HG03039 (cell line): Measurements from ENCODE around the gene RENBP.
A peak's percentile ranks its signal among the peaks of the same experiment; 100 is the strongest.

Experiments
- ATAC-seq: cut with Tn5 transposase; IDR thresholded peaks from one replicate; pipeline ENCODE4 v1.9.1; 2021; ENCODE audit warnings: mild to moderate bottlenecking, moderate library complexity; ENCODE audit not compliant: unreplicated experiment

Gene RENBP

DNA sequence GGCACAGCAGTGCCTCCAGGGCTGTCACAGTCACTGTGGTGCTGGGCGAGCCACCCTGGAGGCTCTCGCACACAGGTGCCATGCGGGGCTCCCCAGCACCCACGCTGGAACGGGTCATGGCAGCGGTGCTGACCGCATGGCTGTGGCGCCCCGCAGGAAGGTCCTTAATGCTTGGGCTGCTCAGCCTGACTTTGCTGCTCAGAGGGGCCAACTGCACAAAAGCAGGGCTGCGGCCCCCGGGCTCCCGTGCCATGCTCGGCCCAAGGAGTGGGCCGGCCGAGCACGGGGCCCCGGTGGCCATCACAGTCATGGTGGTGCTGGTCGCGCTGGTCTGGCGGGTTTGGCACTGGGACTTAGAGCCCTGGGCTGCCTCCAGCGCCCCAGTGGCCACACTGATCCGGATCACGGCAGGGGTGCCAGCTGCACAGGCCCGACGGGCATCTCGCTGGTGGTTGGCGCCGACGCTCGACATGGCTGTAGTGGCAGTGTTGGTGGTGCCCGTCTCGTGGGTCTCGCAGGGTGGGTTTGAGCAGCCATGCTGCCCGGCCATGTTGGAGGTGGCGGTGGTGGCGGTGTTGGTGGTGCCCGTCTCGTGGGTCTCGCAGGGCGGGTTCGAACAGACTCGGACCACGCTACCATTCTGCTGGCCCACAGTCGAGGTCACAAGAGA, 10.2 kb upstream of the RENBP start:
- no peak for ATAC-seq

DNA sequence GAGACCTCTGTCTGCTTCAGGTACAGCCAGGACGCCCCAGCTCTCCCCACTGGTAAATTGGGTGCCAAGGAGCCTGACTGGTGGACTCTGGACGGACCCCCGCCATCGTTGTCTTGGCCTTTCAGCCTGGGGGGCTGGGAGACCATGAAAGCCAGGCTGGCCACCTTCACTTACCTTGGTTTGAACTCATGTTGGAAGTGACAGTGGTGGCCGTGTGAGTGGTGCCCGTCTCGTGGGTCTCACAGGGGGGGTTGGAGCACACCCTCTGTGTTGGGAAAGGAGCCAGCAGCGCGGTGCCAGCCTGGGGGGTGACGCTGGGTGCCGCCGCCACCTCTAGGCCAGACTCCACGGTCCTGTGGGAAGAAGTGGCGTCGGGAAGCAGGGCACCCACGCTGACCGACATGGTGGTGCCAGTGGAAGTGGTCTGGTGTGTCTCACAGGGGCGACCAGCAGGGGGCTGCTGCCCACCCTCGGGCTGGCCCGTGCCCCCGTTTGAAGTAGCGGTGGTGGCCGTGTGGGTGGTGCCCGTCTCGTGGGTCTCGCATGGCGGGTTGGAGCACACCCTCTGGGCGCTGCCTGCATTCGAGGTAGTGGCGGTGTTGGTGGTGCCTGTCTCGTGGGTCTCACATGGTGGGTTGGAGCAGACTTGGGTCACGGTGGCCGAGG, 9.6 kb upstream of the RENBP start:
- no peak for ATAC-seq

DNA sequence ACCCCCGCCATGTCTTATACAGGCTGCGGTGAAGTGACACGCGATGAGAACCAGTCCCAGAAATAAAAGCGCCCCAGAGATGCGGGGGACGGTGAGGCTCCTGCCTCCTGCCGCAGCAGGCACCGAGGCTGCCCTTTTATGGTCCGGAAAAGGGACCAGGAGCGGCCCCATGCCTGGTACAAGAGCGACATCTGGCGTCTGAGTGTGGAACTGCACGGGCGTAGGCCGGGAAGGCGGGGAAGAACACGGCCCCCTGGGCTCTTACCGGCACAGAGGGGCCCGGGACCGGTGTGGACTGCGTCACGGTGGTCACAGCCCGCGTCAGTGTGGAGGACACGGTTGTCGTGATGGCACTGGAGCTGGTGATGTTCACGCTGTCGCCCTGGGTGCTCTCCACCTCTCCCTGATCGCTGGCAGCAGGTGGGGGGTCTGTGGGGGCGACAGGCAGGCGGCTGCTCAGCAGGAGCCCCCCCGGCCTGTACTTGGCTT, 8.9 kb upstream of the RENBP start:
- ATAC-seq = no peak

DNA sequence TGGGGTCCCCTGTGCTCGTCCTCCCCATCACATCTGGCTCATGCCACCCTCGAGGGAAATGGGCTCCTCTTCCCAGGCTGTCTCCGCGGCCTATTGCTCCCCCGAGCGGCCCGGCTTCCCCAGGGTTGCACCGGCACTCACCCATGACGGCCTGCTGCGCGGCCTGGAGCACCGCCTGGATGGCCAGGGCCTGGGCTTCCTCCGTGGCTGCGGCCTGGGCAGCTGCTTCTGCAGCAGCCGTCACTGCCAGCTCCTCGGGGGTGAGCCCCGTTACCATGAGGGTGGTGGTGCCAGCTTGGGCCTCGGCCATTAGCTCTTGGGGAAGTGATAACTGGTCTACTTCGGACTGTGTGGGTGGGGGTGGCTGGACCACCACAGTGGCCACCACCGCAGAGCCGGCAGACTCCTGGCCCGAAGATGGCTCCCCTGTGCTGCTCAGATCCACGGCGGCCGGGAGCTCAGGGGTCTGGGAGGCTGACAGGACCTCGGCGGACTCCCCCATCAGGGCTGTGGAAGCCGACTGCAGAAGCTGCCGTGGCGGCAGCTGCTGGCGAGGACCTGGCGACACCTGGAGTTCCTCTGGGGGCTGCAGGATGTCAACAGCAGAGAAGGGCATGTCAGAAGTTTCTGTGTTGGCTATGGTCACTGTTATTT, 8.1 kb upstream of the RENBP start:
- ATAC-seq = no peak

DNA sequence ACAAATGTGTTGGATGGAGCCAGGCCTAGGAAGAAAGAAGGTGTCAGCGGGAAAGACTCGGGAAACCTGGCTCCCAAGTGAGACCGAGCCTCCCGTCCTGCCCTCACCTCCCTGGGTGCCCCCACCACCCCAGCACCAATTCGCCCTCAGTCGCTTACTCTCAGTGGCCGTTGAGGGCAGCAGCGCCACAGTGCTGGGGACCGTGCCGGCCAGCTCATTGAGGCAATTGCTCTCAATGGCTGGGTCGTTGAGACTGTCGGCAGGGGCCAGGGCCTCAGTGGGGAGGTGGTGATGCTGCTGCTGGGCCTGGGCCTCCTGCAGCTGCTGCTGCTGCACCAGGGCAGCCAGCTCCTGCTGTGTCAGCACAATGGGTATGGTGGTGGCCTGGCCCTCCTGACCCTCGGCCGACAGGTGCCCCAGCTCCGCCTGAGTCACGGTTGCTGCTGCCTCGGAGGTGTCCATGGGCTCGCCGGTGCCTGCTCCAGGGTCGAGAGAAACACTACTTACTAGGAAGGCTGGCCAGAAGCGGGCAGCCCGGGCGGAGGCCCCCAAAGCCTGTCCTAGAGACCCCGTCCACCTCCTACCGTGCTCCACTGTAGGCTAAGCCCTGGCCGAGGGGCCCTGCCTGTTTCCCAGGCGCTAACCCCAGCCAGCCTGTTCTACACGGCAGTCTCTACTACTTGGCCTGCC, 7.4 kb upstream of the RENBP start:
- ATAC-seq = no peak

DNA sequence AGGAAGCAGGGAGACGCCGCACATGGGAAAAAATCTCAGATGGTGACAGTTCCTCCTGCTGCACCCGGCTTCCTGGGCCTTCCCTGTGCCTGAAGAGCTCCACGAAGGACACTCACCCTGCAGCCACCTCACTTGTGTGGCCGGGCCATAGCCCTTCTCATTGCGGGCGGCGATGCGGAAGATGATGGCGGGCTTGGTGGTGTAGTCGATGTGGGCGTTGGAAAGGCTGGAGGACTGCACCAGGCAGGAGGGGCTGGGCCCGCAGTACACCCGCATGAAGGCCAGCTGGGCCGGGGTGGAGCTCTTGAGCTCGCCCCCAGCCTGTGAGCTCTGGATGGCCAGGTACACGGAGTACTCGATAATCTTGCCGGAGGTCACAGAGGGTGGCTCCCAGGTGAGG, 5.7 kb upstream of the RENBP start:
- ATAC-seq = no peak

DNA sequence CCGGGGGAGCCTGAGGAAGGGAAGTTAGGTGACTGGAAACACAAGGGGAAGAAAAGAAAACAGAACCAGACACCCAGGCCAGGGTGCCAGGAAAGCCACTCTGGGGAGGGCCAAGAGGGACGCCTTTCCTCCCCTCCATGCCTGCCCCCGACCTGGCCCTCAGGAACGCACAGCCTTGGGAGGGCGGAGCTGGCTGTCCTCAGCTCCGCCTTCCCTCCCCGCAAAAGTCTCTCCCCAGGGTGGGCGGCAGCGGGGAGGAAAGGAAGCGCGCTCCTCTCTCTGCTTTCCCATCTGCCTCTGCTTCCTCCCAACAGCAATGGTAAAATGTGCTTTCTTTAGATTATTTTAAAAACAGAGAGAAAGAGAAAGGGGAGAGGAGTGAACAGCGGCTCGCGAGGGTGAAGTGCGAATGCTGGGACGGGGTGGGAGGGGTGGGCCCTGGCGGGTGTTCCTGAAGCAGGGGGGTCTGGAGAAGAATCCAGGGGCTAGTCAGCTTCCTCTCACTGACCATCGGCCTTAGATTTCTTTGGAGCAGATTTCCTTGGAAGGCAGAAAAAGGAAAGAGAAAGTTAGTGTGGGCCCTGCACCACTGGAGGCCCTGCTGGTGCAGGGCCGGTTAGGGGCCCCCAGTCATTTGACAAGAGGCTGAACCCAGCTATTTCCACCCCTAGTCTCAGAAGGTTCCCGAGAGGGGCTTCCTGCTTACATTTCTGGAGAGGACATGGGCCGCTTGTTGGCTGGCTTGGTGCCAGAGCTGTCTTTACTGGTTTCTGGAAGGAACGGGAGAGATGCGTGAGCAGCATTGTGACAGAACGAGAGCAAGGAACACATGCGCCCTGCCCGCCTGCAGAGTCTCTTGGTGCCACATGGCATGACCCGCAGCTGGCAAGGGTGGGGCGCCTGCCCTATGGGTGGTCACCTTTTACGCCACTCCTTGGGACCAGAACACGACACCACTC, 4.7 kb upstream of the RENBP start:
- no peak for ATAC-seq

DNA sequence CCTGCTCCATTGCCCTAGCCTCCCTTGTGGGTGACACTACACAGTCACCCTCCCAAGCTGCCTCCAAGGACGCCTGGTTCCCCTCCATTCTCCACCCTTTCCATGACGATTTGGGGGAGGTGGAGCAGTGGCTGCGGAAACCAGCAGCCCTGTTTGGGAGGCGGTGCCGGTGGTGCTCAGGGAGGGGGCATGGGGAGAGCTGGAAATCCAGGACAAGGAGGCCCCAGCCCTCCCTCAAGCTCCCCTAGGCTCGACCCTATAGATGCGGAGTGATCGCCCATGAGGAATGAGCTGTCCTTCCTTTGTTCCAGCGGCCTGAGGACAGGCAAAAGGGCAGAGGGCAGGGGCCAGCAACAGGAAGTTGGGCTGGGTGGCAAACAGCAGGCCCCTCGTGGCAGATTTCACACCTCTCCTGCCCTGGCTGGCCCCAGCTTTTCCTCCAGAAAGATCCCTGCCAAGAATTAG, 3.6 kb upstream of the RENBP start:
- ATAC-seq = no peak

DNA sequence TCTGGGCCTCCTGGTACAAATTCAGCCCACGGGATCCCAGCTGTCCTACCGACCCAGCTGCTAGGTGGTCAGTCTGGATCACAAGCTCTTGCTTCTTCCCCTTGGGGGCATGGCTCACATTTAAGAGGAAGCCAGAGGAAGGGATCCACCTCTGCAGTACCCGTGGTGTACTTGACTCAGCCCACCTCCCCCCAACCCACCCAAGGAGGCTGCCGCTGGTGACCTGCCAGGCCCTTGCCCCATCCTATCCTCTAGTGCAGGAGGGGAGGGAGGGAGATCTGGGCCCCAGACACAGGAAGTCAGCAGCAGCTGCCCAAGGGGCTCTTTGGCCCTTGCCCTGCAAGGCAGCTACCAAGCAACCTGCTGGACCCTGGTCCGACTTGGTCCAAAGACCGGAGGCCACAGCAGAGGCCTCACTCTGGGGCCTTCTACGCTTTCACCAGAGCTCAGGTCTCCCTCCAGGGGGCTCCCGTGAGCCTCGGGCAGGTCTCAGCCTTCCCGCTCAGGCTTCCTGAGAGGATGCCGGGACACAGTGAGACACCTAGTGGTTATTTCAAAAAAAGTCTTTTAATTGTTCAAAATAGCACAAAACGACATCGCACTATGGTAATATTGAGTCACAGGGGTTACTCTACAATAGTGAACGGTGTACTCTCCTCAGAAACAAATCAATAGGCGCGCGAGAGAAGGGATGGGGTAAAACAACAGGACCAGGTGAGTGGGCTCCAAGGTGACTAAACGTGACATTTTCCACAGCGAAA, 2.7 kb upstream of the RENBP start:
- peak; percentile 59 for ATAC-seq

DNA sequence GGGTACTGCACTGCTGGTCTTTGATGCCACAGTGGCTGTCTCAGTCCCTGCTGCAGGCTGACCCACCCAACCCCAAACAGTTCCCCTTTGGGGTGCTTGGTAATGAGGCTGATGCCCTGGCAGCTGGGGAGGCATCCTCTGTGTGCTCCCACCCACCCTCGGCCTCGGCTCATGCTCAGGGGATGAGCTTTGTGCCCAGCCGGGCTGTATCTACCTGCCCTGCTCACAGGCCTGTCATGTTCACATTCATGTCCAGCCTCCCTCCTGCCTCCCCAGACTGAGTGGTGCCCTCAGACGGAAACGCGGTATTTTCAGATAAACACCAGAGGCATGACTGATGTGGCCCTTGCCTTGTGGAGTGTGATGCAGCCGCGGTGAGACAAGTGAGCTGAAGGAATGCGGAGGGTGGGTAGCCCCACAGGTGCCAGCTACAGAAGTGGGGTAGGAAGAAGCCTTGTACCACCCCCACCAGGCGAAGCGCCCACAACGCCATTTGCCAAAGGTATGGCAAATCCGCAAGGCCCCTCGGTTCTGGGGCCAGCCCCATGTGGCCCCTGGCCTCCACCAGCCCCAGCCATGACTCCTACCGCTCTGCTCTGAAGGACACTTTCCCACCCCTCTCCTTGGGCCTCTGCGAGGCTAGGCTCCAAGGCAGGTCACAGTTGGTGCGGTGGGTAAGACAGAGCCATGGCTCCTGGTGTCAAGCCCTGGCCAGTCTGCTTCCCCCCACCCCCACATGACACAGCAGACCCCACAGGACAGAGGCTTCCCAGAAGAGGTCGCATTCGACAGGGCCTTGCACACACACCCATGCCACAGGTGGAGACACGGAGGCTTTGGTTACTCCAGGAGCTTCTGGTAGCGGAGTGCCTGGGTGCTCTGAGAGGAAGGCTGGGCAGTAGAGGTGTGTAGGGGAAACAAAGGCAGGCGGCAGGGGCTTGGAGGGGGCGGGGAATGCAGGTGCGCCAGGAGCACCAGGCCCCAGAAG, 1.8 kb upstream of the RENBP start:
- no peak for ATAC-seq

DNA sequence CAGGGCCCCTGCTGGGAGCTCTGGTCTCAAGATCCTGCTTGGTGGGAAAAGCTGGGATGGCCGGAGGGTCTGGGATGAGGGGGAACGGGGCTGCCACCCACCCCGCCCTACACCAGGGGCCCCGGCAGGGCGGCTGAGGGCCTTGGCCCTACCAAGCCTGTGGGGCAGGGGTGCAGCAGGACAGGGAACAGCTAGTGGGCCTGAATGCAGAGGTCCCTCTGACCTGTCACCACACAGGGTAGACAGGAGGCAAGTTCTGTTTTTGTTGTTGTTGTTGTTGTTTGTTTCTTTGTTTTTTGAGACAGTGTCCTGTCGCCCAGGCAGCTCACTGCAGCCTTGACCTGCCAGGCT, 332 bp upstream of the RENBP start:
- no peak for ATAC-seq

DNA sequence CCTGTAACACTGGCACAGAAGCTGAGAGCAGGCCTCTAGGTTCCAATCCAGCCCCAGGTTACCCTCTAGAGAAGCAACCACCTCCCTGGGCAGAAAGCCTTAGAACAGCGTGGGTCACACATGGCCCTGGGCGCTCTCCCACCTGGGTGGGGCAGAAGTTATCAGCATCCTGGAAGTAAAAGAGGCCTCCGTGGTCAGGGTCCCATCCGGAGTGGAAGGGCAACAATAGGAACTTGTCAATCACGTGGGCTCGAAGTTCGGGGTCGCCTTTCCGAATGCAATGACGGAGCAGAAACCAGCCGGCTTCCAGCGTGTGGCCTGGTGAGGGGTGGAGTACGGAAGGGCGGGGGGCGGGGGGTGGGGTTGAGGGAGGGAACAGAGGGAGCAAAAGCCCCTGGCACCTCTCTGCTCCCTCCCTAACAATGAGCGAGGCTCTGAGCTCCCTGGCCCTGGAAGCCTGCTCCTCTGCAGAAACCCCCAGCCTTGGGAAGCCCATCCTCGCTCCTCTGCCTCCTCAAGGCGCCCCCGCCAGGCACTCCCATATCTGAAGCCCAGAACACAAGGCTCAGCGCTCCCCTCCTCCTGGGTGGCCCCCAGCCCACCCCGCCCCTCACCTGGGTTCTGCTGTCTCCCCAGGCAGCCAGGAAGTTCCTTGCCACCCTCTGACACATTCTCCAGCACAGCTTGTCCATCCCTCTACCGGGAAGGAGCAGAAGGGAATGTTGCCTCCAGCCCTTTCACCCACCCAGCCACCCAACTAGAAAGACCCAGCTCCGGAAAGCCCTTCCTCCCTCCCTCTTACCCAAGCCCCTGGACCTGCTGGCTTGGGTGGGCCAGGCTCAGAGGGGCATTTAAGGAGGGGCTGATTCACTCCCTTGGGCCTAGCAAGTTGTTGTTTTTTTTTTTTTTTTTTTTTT, 2.8 kb downstream of the RENBP start:
- no peak for ATAC-seq

DNA sequence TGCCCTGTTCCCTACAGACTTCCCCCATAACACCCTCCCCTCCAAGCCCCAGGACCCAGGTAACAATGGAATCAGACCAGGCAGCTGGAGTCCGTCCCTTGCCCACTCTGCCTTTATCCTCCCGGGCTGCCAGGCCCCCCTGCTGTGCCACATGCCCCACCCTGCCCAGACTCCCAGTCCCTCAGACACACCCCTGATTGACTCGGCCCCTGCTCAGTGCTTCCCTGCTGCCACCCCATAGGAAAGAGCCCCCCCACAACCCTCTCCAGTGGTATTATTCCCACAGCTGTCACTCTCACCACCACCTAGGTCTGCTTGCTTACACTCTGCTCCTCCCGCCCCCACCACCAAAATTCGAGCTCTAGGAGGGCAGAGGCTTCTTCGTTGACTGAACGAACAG, 4.9 kb downstream of the RENBP start:
- ATAC-seq = no peak

DNA sequence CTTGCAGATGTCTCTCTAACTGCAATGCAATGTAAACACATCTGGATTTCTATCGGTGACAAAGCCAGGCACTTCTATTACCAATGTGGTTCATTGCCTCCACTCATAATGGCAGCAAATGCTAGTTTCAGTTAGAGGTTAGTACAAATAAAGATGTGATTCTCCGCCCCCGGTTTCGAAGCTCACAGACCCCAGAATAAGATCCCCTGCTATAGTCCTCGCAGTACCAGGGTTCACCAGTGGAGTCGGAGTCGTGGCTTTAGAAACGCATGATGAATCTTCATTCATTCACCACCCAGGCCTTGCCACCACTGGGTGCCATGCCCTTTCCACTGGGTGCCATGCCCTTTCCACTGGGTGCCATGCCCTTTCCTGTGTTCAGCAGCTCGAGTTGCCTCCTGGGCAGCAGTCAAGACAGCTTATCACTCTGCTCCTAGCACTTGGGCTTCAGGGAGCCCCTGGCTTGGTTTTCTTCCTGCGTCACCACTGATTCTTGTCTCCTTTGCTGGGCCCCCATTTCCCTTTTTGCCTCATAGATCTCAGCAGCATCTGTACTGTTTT, 6.1 kb downstream of the RENBP start:
- ATAC-seq = no peak

DNA sequence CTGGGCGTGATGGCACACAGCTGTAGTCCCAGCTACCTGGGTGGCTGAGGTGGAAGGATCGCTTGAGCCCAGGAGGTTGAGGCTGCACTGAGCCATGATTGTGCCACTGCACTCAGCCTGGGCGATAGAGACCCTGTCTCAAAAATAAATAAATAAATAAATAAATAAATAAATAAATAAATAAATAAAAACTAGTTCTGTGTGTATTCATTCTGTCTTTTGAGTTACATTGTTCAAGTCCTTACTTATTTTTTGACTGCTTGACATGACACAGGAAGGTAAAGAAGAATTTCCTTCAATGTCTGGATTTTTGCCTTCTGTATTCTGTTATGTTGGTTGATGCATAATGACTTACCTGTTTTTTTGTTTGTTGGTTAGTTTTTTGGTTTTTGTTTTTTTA, 7.4 kb downstream of the RENBP start:
- no peak for ATAC-seq

DNA sequence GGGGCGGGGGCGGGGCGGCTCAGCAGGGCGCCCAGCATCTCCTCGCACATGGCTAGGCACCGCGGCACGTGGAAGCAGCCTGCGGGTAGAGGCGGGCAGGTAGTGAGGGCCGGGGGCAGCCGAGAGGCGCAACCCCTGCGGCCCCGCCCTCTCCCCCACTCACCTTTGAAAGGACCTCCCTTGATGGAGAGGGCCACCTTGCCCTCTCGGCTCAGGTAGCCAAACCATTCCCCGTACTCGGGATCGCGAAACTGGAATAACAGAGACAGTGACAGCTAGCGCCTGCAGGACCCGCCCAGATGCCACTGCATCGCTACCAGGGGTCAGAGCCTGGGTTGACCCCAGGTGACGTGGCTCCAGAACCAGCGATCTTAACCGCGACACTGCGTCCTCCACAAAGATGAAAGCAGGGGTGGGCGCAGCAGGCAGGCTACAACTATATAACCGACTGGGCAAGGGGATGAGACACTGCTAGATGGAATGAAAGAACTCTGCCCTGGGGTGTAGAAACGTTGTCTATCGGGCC, 9.1 kb downstream of the RENBP start:
- ATAC-seq = no peak

DNA sequence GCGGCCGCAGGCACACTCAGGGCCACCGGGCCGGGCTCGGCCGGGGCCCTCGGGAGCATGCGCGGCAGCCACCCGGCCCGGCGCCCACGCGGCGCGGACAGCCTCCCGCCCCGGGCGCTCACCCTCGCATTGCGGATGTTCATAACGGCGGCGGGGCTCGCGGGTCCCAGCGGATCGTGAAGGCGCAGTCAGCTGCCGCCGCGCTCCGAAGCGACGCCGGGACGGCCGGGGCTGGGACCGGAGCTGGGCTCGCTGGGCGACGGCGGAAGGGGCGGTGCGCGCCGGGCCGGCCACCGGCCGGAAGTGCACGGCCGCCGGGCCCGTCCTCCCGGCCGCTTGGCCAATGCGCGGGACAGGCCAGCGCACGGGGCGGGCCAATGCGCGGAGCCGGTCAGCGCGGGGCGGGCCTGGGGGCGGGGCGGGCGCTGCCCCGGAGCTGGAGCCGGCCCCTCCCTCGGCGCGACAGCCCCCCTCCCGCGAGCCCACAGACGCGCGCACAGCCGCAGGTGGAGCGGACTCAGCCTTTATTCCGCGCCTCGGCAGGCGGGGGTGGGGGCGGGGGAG, 9.6 kb downstream of the RENBP start, which contains the start of gene NAA10:
Gene NAA10, minus strand, starts transcription at position 276 of the 564 bp plus-strand sequence. Its CDS starts 133 bp downstream, at position 143.
- ATAC-seq = peak; percentile 85
